IPS-18c (cell line): ENCODE results near the gene PTPRS.

Experiments
- H3K4me3 ChIP-seq: 2 replicates; pipeline ENCODE4 v1.7.0; 2013; ENCODE audit warnings: low read depth, mild to moderate bottlenecking, low read length, moderate library complexity; ENCODE audit not compliant: insufficient read depth
- H3K9me3 ChIP-seq: one replicate; pipeline ENCODE4 v1.6.1; 2013; ENCODE audit warnings: mild to moderate bottlenecking, low read length, moderate library complexity; ENCODE audit not compliant: control insufficient read depth, insufficient read depth

Gene PTPRS

DNA sequence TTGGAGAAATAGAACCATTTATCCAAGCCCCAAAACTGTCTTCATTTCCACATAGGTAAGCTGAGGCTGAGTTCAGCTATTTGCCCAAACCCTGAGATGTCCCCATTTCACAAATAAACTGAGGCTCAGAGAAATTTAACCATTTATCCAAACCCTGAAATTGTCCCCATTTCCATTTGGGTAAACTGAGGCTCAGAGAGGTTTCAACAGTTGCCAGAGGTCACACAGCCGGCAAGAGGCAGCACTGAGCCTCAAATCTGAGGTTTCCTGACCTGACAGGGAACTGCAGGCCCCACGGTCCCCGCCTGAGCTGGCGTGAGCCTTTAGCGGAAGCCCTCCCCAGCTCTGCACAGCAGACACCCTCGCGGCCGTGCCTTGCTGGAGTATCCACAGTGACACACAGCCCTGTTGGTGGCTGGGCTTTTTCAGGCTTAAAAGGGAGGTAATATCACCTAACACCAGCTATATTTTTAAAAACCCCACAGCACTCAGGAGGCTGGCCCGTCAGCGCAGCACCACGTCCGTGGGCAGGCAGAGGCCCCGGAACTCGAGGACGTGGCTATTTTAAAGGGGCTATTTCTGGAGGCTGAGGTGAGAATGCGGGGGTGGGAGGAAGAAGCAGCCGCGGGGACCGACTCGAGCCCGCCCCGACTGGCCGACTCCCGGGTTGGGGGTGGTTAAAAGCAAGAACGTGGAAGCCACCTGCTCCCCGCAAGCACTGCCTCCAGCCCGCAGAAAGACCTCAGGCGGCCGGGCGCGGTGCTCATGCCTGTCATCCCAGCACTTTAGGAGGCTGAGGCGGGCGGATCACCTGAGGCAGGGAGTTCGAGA is 18.5 kb downstream of the PTPRS start:
- Histone ChIP-seq H3K4me3 (no peak overlapping the region), H3K9me3 (no peaks in the 10 kb centered on the region)

- Histone ChIP-seq H3K9me3 (no peaks in the 10 kb centered on the region), H3K4me3 (no peak overlapping the region)
Observed at GRCh38 chr19:5321066-5321642, 19.5 kb downstream of the PTPRS start.

GRCh38 chr19:5319516-5319915 is 21.1 kb downstream of the PTPRS start:
- Histone ChIP-seq H3K9me3 (no peaks in the 10 kb centered on the region), H3K4me3 (no peak overlapping the region)

DNA sequence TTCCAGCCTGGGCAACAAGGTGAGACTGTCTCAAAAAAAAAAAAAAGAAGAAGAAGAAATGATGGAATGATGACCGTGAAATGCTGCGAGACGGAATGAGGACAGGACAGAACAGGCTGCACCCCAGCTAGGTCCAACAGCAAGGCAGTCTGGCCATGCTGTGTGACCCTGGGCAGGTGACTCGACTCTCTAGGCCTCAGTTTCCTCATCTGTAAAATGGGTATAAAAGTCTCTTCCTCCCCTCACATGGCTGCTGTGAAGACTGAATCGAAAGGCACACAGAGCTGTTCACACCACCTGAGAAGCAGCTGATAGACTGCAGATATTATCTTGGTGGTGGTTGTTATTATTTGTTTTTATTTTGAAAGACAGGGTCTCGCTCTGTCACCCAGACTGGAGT is 22.3 kb downstream of the PTPRS start:
- Histone ChIP-seq H3K9me3 (no peaks in the 10 kb centered on the region), H3K4me3 (no peak overlapping the region)

- H3K9me3 ChIP-seq: no peaks in the 10 kb centered on the region
Observed at GRCh38 chr19:5317321-5317720, 23.3 kb downstream of the PTPRS start.

DNA sequence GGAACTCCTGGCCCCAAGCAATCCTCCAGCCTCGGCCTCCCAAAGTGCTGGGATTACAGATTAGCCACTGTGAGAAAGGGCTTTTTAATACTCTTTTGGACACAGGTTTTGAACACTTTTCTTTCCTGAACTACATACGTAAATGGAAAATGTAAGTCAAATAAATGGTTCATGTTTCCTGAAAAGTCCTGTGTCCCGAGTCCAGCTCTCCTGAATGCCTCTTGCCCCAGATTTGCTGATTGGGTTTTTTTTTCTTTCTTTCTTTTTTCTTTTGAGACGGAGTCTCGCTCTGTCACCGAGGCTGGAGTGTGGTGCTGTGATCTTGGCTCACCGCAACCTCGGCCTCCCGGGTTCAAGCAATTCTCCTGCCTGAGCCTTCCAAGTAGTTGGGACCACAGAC is 24.5 kb downstream of the PTPRS start:
- no peaks in the 10 kb centered on the region for H3K9me3 ChIP-seq
- no peak overlapping the region for H3K4me3 ChIP-seq

More at GRCh38 chr19:5317321-5317720, 23.3 kb downstream of the PTPRS start:
- no peak overlapping the region for H3K4me3 ChIP-seq

- H3K4me3 ChIP-seq: no peak overlapping the region
Observed at GRCh38 chr19:5314907-5315298, 25.7 kb downstream of the PTPRS start.

DNA sequence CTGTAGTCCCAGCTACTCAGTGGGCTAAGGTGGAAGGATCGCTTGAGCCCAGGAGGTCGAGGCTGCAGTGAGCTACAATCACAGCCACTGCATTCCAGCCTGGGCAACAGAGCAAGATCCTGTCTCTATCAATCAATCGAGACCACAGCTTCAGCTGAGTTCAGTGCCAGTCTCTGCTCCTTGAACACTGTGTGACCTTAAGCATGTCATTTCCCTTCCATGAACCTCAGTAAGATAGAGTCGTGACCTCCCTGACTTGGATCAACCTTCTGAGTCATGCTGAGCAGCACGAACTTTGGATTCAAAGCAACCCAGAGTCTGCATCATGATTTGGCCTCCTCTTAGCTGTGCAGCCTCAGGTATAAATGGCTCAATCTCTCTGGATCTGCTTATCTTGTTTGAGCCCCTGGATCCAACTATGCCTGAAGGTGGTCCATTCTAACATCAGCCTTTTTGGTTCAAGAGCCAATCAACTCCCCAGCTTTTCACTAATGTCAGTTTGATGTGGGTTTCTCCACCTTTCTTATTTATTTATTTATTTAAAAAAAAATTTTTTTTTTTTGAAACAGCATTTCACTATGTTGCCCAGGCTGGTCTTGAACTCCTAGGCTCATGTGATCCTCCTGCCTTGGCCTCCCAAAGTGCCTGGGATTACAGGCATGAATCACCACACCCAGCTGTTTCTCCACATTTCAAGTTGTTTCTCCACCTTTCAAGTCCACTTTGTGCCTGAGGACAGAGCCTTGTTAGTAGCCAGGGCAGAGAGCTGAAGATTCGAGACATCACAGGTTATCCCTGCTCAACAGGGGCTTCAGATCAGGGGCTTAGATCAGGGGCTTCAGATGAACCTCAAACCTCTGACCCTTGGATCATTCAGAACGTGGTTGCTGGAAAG is 26.4 kb downstream of the PTPRS start:
- Histone ChIP-seq H3K9me3 (no peaks in the 10 kb centered on the region), H3K4me3 (no peak overlapping the region)

More at GRCh38 chr19:5314907-5315298, 25.7 kb downstream of the PTPRS start:
- no peaks in the 10 kb centered on the region for H3K9me3 ChIP-seq

DNA sequence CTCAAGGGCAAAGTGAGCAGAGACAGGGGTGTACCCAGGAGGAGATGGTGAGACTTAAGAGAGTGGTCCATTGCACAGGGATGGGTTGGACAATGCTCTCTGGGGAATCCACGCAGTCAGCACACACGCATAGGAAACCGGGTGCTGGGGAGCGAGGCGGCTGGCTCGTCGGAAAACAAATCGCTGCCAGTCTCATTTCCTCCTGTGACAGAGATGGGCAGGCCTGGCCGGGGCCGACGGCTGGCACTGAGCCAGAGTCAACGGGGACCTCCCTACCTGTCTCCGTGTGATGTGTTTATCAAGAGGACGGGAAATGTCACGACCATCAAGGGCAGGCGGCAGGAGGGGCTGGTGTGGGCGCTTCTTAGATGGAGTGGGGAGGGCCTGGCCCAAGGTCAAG is 27.3 kb downstream of the PTPRS start:
- Histone ChIP-seq H3K4me3 (no peak overlapping the region), H3K9me3 (peaks cover 3% of the 10 kb centered on the region)

GRCh38 chr19:5312058-5312457 is 28.6 kb downstream of the PTPRS start:
- no peak overlapping the region for H3K4me3 ChIP-seq
- peaks cover 4% of the 10 kb centered on the region for H3K9me3 ChIP-seq

GRCh38 chr19:5309438-5310204 is 31.0 kb downstream of the PTPRS start:
- Histone ChIP-seq H3K4me3 (no peak overlapping the region), H3K9me3 (peaks cover 4% of the 10 kb centered on the region)

GRCh38 chr19:5308451-5309437 is 31.9 kb downstream of the PTPRS start:
- no peak overlapping the region for H3K4me3 ChIP-seq
- peaks cover 4% of the 10 kb centered on the region for H3K9me3 ChIP-seq

DNA sequence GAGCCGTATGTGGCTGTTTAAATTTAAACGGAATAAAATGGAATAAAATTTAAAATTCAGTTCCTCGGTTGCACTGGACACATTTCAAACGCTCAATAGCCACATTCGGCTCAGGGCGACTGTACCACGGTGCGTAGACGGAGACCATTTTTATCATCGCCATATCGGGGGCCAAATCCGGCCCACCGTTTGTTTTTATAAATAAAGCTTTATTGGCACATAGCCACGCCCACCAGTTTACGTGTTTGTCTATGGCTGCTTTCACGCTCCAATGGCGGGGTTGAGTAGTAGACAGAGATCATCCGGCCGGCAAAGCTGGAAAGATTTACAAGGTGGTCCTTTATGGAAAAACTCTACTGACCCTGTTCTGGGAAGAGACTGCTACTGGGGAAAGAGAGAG is 33.0 kb downstream of the PTPRS start:
- H3K4me3 ChIP-seq: no peak overlapping the region
- H3K9me3 ChIP-seq: peaks cover 4% of the 10 kb centered on the region

- H3K4me3 ChIP-seq: no peak overlapping the region
- H3K9me3 ChIP-seq: peaks cover 4% of the 10 kb centered on the region
Observed at GRCh38 chr19:5305163-5305562, 35.4 kb downstream of the PTPRS start.

- Histone ChIP-seq H3K4me3 (no peak overlapping the region), H3K9me3 (peaks cover 4% of the 10 kb centered on the region)
Observed at GRCh38 chr19:5304486-5304885, 36.1 kb downstream of the PTPRS start.

DNA sequence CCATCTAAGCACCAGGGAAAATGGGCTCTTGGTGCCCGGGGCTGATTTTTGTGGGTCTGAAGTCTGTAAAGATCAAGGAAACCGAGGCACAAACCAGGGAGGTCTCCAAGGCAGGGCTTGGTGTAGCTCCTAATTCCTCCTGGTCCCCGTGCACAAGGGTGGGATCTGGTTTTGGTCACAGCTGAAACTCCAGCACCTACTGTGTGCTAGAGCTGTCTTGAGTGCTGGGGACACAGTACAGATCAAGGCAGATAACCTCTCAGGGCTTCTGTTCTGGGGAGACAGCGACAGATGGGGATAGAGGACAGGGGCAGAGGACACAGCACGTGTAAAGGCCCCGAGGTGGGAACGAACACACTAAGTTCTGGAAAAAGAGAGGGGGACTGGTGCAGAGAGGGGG is 37.4 kb downstream of the PTPRS start:
- Histone ChIP-seq H3K9me3 (peaks cover under 1% of the 10 kb centered on the region), H3K4me3 (no peak overlapping the region)
